ENCODE measurements around the gene CLDN18.

The CLDN18 gene

GRCh38 chr3:138081371-138082084 lies 71.6 kb downstream of the CLDN18 start:
- TF ChIP-seq SIN3A (IDR thresholded peaks at IDR 0.05; ENCODE audit: borderline replicate concordance, insufficient read depth, low read length) (no peak), POLR2AphosphoS5 (IDR thresholded peaks at IDR 0.05; ENCODE audit: low read depth, low read length) (no peak), TAF1 (IDR thresholded peaks at IDR 0.05; ENCODE audit: borderline replicate concordance, insufficient read depth, low read length) (no peak), REST (IDR thresholded peaks at IDR 0.05; ENCODE audit: insufficient read depth in 1 of 2, low read depth in 2 of 2, low read length in 2 of 2) (no peak), FOXP2 (optimal IDR thresholded peaks at IDR 0.05; ENCODE audit: borderline replicate concordance, extremely low read depth, extremely low read length, insufficient read depth) (no peak)

- TF ChIP-seq SIN3A (IDR thresholded peaks at IDR 0.05; ENCODE audit: borderline replicate concordance, insufficient read depth, low read length): no peak
Measured at GRCh38 chr3:138082085-138082991, 72.4 kb downstream of the CLDN18 start.

GRCh38 chr3:138082992-138083386 lies 73.0 kb downstream of the CLDN18 start:
- TF ChIP-seq TAF1 (IDR thresholded peaks at IDR 0.05; ENCODE audit: borderline replicate concordance, insufficient read depth, low read length): no peak
- no peak for TF ChIP-seq REST (IDR thresholded peaks at IDR 0.05; ENCODE audit: insufficient read depth in 1 of 2, low read depth in 2 of 2, low read length in 2 of 2)
- no peak for TF ChIP-seq SIN3A (IDR thresholded peaks at IDR 0.05; ENCODE audit: borderline replicate concordance, insufficient read depth, low read length)
- TF ChIP-seq FOXP2 (optimal IDR thresholded peaks at IDR 0.05; ENCODE audit: borderline replicate concordance, extremely low read depth, extremely low read length, insufficient read depth): no peak
- no peak for TF ChIP-seq POLR2AphosphoS5 (IDR thresholded peaks at IDR 0.05; ENCODE audit: low read depth, low read length)
